Activated CD4-positive, alpha-beta T cell treated with anti-CD3 and anti-CD28 coated beads for 4 hours (primary cell): Measurements from ENCODE around the gene ACSM4.
"Not testable (repeated sequence)": the region's sequence is repeated elsewhere in the genome, so short reads cannot be mapped to it uniquely, and the experiment has no call there.

Experiments used
- DNase-seq, 2 donors: peaks; one replicate each; pipeline ENCODE4 v3.0.0-alpha.2; 2020

The ACSM4 gene

DNA sequence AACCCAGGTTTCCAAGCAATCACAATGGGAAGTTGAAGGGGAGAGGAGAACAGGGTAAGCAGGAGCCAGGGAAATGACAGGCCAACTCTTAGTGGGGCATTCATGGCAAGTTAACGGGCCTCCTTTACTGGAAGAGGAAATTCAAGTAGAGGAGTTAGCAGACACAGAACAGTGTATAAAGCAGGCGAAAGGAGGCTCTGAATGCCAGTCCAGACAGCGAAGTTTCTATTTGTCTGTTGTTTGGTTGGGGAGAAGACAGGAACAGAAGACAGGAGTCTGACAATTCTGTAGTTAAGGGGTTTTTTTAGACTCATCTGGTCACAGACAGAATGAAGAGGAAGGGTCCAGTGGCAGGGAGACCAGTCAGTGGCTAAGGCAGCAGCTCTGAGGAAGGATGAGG is at the start of gene ACSM4:
TSS of gene ACSM4 (plus strand) at position 301 of the 400 bp plus-strand sequence. CDS start 260 bp downstream, outside the sequence.
- no peak for DNase-seq

- DNase-seq = no peak
Measured at GRCh38 chr12:7259060-7259459, 44.8 kb upstream of the ACSM4 start.

- DNase-seq = no peak
Measured at GRCh38 chr12:7264538-7264937, 39.3 kb upstream of the ACSM4 start.

GRCh38 chr12:7265251-7265650 is 38.6 kb upstream of the ACSM4 start:
- DNase-seq = no peak

DNA sequence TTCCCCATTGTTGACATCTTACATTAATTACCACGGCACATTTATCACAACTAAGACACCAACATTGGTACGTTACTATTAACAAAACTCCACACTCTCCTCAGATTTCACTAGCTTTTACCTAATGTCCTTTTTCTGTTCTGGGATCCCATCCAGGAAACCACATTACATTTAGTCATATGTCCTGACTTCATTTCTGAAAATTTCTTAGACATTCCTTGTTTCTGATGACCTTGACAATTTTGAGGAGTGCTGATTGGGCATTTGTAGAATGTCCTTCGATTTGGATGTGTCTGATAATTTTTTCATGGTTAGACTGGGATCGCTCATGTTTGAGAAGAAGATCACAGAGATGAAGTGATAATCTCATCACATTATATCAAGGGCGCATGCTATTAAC is 34.6 kb upstream of the ACSM4 start:
- DNase-seq = no peak

- no peak for DNase-seq
Measured at GRCh38 chr12:7271893-7272514, 31.9 kb upstream of the ACSM4 start.

- not testable (repeated sequence) for DNase-seq
Measured at GRCh38 chr12:7275482-7275881, 28.4 kb upstream of the ACSM4 start.

- DNase-seq = no peak
Measured at GRCh38 chr12:7282844-7283243, 21.0 kb upstream of the ACSM4 start.

DNA sequence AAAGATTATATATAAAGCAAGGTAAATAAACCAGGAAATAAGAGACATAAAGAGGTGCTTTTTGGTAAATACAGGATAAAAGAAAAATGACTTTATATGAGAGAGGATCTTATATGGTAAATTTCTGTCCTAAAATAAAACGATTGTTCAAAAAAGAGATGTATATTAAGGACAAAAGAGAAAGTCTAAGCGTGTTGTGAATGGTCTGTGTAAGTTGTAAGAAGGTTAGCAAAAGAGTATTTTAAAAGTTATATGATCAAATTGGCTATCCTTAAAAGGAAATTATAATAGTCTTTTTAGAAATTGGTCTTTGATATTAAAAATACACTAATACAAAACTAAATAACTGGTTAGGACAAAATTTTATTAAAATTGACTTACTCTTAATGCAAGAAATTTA is 14.1 kb upstream of the ACSM4 start:
- no peak for DNase-seq

GRCh38 chr12:7290588-7290987 is 13.3 kb upstream of the ACSM4 start:
- DNase-seq = not testable (repeated sequence)

GRCh38 chr12:7292300-7292699 is 11.6 kb upstream of the ACSM4 start:
- DNase-seq = no peak

GRCh38 chr12:7293670-7294069 is 10.2 kb upstream of the ACSM4 start:
- no peak for DNase-seq

- no peak for DNase-seq
Measured at GRCh38 chr12:7295529-7295928, 8.3 kb upstream of the ACSM4 start.

- no peak for DNase-seq
Measured at GRCh38 chr12:7297865-7298264, 6.0 kb upstream of the ACSM4 start.

- no peak for DNase-seq
Measured at GRCh38 chr12:7302266-7302986, 1.4 kb upstream of the ACSM4 start.

DNA sequence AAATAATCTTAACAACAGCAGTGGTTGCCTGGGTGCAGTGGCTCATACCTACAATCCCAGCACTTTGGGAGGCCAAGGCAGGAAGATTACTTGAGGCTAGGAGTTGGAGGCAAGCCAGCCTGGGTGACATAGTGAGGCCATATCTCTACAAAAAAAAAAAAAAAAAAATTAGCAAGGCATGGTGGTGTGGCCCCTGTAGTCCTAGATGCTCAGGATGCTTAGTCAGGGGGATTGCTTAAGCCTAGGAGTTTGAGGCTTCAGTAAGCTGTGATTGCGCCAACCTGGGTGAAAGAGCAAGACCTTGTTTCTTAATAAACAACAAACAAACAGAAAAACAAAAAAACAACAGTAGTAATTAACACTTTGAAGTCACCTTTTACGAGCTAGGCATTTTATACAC is 642 bp upstream of the ACSM4 start:
- no peak for DNase-seq

DNA sequence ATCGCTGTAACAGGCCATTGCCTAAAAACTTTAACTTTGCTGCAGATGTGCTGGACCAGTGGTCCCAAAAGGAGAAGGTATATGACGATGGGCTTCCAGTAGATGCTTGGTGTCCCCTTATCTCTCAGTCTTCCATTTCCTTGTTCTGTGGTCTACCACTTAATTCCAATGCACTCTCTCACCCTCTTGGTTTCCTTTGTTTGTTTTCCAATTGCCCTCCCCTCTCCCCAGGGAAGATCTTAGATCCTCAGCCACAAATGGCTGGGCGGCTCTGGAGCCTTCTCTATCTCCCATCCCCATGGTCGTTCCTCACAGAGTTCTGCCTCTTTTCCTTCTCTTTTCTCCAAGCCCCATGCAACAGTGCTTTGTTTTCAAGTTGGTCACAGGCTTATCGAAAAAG is 584 bp downstream of the ACSM4 start:
- no peak for DNase-seq

DNA sequence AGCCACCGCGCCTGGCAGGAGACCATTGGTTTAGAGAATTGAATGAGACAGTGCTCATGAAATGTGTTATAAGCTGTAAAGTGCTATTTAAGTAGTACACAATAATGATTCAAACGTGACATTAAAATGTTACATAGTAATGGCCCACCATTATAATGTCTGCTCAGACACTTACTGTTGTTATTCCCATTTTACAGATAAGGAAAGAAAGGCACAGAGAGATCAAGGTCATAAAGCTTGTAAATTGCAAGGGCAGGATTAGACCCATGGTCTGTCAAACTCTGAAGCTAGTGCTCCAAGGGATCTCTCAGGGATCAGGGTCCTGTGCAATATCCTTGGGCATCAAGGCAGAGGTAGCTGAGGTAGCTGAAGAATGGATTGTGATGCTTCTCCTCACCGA is 6.2 kb downstream of the ACSM4 start:
- DNase-seq = no peak

- DNase-seq = no peak
Measured at GRCh38 chr12:7319930-7320329, 16.1 kb downstream of the ACSM4 start.

GRCh38 chr12:7321624-7322023 is 17.8 kb downstream of the ACSM4 start:
- DNase-seq = no peak

DNA sequence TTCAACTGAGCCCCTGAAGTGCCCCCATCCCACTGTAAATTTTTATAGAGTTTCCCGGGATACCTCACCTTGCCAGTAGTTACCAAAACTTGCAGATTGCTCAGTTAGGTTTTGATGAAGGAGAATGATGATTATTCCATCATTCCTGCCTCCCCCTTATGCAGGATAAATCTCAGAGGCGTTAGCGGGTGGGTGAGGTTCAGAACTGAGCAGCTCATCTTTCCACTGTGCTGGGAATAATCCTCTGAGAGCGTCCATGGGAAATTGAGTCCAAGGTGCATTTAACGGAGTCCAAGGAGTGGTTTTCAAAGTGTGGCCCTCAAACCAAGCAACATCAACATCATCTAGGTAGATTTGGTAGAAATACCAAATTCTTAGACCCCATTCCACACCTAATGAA is 18.7 kb downstream of the ACSM4 start:
- no peak for DNase-seq

- DNase-seq = no peak
Measured at GRCh38 chr12:7324176-7324575, 20.3 kb downstream of the ACSM4 start.

GRCh38 chr12:7327918-7328317 is 24.0 kb downstream of the ACSM4 start:
- DNase-seq = no peak

DNA sequence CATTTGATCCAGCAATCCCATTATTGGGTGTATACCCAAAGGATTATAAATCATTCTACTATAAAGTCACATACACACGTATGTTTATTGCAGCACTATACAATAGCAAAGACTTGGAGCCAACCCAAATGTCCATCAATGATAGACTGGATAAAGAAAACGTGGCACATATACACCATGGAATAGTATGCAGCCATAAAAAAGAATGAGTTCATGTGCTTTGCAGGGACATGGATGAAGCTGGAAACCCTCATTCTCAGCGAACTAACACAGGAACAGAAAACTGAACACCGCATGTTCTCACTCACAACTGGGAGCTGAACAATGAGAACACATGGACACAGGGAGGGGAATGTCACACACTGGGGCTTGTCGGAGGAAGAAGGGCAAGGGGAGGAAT is 33.9 kb downstream of the ACSM4 start:
- not testable (repeated sequence) for DNase-seq

DNA sequence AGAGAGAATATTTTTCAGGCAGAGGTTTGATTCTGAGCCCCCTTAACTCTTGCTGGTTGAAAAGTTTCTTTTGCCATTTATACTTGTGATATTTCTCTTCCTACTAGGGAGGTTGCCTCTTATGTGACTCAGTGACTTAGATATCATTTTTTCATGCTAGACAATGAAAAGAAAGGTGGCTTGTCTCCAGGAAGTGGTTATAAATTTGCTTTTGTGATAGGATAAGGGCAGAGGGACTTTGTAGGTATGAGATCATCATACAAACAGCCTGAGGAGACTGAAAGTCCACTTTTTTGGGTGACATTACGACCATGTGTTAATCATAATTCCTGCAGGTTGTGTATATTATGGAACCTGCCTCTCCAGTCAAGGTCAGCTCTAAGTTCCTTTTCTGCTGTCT is 35.8 kb downstream of the ACSM4 start:
- no peak for DNase-seq
